COLO668 (cell line): ENCODE results near the gene WASF3.
"Not testable (repeated sequence)": the region's sequence is repeated elsewhere in the genome, so short reads cannot be mapped to it uniquely, and the experiment has no call there.

ENCODE experiments used
- DNase-seq: peaks from one replicate; lab custom pipeline; 2025; ENCODE audit not compliant: unreplicated experiment; lab: John Stamatoyannopoulos, UW

The WASF3 gene

GRCh38 chr13:26709461-26709860 lies 152.0 kb downstream of the WASF3 start:
- no peak for DNase-seq

DNA sequence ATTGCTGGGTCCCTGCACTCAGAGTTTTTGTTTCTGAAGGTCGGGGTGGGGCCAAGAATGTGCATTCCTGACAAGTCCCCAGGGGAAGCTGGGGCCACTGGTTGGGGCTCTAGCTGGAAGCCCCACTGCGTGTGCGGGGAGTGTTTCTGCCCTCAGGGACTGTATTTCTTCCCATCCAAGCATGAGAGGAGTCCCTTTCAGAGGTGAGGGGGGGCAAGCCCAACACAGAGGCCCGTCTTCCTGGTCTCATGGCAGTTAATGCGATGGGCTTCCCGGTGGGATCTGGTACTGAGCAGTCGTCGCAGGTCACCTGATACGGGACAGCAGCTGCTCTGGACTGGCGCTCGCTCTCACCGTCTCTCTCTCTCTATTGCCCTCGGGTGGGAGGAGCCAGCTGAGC lies 152.7 kb downstream of the WASF3 start:
- no peak for DNase-seq

GRCh38 chr13:26711211-26711610 lies 153.7 kb downstream of the WASF3 start:
- DNase-seq: no peak

DNA sequence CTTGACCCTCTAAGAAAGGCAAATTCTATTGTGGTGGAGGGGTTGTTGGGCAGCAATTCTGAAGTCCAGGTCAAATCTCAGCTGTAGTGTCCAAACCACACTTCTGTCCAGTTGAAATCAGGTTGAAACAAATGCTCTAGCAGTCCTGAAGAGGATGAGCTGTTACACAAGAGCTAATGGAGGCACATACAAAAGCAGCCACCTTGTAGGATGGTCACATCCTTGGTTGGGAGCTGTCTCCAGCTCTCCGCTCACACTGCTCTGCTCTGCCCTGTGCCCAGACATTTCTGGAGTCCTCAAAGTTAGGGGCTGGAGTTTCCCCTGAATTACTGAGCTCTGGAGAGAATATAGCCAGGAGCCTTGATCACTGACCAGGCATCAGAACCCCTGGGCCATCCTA lies 155.9 kb downstream of the WASF3 start:
- no peak for DNase-seq

- no peak for DNase-seq
Measured at GRCh38 chr13:26716984-26717383, 159.5 kb downstream of the WASF3 start.

GRCh38 chr13:26718146-26718545 lies 160.7 kb downstream of the WASF3 start:
- no peak for DNase-seq

- DNase-seq: no peak
Measured at GRCh38 chr13:26718872-26719271, 161.4 kb downstream of the WASF3 start.

- DNase-seq: peak; percentile 44
Measured at GRCh38 chr13:26719356-26719945, 162.0 kb downstream of the WASF3 start.

- peak; percentile 57 for DNase-seq
Measured at GRCh38 chr13:26721251-26722121, 164.0 kb downstream of the WASF3 start.

DNA sequence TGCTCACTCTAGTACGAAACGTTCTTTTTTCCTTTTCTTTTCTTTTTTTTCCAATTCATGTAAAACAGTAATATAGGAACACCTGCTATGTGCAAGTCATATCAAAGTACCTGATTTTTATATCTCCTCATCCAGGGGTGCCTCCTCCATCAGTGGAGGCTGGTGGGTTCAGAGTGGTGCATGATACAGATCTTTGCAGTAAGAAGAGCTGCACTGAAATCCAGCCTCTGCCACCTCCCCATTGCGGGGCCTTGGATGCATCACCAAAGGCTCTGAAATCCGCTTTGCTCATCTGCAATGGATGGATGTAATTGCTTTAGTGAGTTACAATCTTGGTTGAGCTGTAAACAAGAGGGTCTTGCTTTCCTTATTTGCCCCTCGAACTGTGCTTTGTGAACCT lies 164.8 kb downstream of the WASF3 start:
- DNase-seq: no peak

DNA sequence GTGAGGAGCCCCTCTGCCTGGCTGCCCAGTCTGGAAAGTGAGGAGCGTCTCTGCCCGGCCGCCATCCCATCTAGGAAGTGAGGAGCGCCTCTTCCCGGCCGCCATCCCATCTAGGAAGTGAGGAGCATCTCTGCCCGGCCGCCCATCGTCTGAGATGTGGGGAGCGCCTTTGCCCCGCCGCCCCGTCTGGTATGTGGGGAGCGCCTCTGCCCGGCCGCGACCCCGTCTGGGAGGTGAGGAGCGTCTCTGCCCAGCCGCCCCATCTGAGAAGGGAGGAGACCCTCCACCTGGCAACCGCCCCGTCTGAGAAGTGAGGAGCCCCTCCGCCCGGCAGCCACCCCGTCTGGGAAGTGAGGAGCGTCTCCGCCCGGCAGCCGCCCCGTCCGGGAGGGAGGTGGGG lies 166.1 kb downstream of the WASF3 start:
- DNase-seq: not testable (repeated sequence)

DNA sequence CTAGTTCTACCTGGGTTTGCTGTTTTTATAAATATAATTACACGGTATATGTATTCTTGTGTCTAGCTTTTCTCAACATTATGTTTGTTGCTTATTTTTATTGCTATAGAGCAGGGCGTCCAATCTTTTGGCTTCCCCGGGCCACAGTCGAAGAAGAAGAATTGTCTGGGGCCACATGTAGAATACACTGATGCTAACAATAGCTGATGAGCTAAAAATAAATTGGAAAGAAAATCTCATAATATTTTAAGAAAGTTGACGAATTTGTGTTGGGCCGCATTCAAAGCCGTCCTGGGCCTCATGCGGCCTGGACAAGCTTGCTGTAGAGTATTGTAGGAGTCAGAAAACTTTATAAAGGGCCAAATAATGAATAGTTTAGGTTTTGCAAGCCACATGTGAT lies 169.2 kb downstream of the WASF3 start:
- DNase-seq: no peak

- DNase-seq: no peak
Measured at GRCh38 chr13:26727122-26727521, 169.6 kb downstream of the WASF3 start.

DNA sequence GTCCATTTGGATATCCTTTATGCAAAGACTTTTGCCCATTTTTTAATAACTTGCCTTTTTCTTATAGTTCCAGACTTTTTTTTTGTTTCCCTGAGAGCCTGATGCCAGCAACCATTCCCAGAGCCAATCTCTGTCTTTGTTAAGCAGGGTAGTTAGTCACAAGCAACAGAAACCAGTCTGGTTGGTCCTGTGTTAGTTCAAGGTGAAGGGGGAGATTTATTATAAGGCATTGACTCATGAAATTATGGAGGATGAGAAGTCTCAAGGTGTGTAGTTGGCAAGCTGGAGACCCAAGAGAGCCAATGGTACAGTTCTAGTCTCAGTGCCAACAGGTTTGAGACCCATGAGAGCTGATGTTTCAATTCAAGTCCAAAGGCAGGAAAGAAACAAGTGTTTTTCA lies 170.2 kb downstream of the WASF3 start:
- no peak for DNase-seq

- DNase-seq: no peak
Measured at GRCh38 chr13:26735677-26736076, 178.2 kb downstream of the WASF3 start.
